HG03103 (cell line): ENCODE data around the gene MAGEF1.
"Not testable (repeated sequence)": the region's sequence is repeated elsewhere in the genome, so short reads cannot be mapped to it uniquely, and the experiment has no call there.

Experiments
- ATAC-seq: cut with Tn5 transposase; IDR thresholded peaks from one replicate; pipeline ENCODE4 v1.9.1; 2021; ENCODE audit warnings: low read depth; ENCODE audit not compliant: unreplicated experiment

MAGEF1 gene

GRCh38 chr3:184743248-184743647 is 31.4 kb upstream of the MAGEF1 start:
- no peak for ATAC-seq

GRCh38 chr3:184742676-184743135 is 30.8 kb upstream of the MAGEF1 start:
- ATAC-seq, result no peak

- no peak for ATAC-seq
Measured at GRCh38 chr3:184741798-184742675, 30.2 kb upstream of the MAGEF1 start.

GRCh38 chr3:184741259-184741556 is 29.3 kb upstream of the MAGEF1 start:
- ATAC-seq, result no peak

GRCh38 chr3:184740509-184741258 is 28.8 kb upstream of the MAGEF1 start:
- no peak for ATAC-seq

- ATAC-seq, result no peak
Measured at GRCh38 chr3:184739594-184740505, 28.0 kb upstream of the MAGEF1 start.

GRCh38 chr3:184738982-184739381 is 27.1 kb upstream of the MAGEF1 start:
- no peak for ATAC-seq

GRCh38 chr3:184738506-184738890 is 26.6 kb upstream of the MAGEF1 start:
- ATAC-seq, result no peak

GRCh38 chr3:184737641-184738505 is 26.0 kb upstream of the MAGEF1 start:
- no peak for ATAC-seq

GRCh38 chr3:184737063-184737462 is 25.2 kb upstream of the MAGEF1 start:
- ATAC-seq, result no peak

- no peak for ATAC-seq
Measured at GRCh38 chr3:184734903-184735701, 23.2 kb upstream of the MAGEF1 start.

GRCh38 chr3:184733971-184734608 is 22.2 kb upstream of the MAGEF1 start:
- ATAC-seq, result no peak

GRCh38 chr3:184733181-184733580 is 21.3 kb upstream of the MAGEF1 start:
- no peak for ATAC-seq

GRCh38 chr3:184731786-184732537 is 20.1 kb upstream of the MAGEF1 start:
- no peak for ATAC-seq

GRCh38 chr3:184730924-184731323 is 19.1 kb upstream of the MAGEF1 start:
- no peak for ATAC-seq

GRCh38 chr3:184729154-184729553 is 17.3 kb upstream of the MAGEF1 start:
- ATAC-seq, result not testable (repeated sequence)

GRCh38 chr3:184728010-184728527 is 16.2 kb upstream of the MAGEF1 start:
- no peak for ATAC-seq
